Inflammatory macrophage treated with lipopolysaccharide for 4 hours (primary cell): Measurements from ENCODE around the gene AXIN1.
"Not testable (repeated sequence)": the region's sequence is repeated elsewhere in the genome, so short reads cannot be mapped to it uniquely, and the experiment has no call there.

Experiments
- DNase-seq: peaks from one replicate; pipeline ENCODE4 v3.0.0-alpha.2; 2020

AXIN1 gene

DNA sequence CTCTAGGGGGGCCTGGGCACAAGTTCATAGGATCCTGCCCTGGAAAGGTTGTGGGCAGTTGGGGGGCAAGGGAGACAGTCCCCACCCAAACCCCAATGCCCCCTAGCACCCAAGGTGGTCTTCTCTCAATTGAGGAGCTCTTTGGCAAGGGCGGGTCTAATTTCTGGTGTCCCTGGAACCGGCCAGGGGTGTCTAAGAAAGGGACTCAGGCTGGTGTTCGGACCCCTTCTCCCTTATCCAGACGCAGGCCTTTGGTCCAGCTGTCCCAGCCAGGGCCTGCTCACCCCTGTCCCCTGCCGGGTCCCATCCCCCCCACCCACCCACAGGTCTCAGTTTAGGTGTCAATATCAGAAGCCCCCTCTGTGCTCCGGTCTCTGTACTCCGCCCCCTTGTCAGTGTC, 73.0 kb downstream of the AXIN1 start:
- DNase-seq, result no peak

DNA sequence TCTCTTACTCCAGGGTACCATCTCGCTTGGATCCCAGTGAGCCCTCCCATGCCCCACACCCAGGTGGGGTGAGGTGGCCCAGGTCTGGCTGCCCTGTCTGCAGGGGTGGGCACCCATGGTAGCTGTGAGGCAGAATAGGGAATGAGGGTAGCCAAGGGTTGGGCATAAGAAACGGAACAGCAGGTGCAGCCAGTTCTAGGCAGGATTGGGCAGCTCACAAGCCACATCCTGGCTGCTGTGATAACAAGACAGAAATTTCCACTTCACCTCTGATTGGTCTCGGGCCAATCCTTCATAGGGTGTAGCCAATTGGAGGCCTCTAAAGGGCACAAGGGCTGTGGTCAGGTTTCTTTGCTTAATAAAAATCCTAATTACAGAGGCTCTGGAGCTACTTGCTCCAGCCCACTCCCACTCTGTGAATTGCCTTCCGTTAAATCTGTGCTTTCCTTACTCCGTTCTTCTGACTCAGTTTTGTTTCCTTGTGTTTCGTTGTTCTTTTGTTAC, 73.6 kb downstream of the AXIN1 start:
- no peak for DNase-seq

DNA sequence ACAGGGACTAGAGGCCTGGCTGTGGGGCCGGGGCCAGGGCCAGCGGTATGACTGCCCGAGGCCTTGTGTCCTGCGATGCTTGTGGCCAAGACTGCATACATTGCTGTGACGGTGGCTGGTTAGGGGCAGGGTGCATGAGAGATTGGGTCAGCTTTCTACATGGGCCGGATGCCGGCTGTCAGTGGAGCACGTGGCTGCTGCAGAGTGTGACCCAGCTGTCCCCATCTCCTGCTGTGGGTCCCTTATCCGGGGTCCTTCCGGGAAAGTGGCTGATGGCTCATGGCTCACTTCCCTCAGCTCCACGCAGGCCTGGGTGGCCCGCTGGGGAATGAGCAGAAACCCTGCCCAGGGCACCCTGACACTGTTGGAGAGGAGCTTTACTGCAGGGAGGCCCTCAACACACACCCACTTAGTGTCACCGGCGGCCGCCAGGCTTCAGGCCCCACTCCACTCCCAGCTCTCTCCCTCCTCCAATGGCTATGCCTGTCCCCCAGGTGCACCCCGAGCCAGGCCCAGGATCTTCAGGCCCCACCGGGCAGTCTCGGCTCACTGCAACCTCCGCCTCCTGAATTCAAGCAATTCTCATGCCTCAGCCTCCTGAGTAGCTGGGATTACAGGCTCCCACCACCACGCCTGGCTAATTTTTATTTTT, 76.0 kb downstream of the AXIN1 start:
- no peak for DNase-seq

DNA sequence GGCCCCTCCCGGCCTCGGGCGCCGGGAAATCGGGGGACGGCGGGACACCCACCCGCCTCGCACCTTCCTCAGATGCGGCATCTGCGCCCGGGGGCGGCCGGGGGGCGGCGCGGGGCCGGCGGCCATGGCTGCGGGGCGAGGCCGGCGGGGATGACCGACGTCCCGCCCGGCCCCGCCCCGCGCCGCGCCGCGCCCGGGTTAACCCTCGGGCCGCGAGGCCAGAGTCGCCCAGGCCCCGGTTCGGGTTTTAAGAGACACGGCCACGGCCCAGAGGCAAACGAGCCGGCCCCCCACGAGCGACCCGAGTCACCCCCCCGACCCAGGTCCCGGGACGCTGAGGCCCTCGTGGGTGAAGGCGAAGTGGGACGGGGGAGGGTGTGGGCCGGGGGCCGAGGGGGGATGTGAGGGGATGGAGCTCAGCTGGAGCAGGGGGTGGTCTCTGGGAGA, 76.7 kb downstream of the AXIN1 start, which contains the start of gene RGS11:
TSS of gene RGS11 (minus strand) at position 159 of the 447 bp plus-strand sequence. CDS start at position 126, 33 bp downstream.
- no peak for DNase-seq

DNA sequence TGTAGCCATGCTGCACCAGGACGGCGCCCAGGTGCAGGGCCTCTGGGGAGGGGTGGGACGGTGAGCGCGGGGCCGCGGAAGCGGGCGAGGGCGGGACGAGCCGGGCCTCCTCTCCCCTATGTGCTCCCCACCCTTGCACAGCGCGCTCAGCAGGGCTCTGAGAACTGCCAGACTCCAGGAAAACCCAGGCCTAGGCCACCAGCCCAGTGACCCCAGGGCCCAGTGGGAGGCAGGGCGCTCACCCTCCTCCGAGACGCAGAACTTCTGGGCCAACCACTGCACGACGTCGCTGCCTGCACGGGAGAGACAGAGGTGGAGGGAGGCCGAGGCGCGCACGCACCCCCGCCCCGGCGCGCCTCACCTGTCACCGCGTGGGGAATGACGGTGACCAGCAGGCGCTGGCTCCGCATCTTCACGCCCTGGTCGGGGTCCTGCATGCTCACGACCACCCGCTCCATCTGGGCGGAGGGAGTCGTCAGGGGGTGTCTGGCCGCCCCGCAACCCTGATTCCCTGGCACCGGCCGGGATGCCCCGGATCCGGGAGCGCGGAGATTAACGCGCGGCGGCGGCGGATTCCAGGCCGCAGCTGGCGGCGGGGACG, 77.4 kb downstream of the AXIN1 start:
- DNase-seq, result no peak

DNA sequence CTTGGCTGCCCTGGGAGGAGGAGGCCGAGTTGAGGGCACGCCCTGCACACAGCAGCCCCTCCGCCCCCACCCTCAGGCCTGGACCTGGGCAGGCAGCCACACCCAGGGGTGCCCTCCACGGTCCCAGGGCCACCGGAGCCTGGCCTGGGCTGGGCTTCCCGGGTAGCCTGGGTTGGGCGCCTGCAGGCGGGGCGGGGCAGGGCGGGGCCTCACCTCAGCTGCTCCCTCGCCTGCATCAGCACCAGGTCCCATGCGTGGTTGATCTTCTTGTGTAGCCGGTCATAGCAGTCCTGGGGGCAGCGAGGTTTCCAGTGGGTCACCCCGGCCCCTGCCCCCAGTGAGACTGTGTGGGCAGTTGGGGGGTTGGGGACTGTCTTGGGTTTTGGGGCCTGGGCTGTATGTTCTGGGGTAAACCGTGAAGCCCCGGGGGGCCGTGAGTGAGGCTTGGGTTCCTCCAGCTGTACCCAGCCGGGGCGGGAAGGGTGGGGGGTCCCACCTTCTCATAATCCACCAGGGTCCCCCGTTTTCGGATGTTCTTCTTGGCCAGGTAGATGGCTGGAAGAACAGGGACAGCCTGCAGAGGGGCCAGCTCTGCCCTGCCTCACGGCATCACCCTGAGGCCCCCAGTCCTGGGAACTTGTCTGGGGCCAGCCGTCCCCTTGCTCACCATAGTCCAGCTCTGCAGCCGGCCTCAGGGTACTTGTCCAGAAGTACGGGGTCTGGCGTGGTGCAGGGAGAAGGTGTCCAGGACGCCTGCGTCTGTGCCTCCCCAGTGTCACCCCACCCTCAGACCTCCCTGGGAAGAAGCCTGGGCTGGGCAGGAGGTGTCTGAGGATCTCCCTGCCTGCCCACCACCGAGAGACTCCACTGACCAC, 78.7 kb downstream of the AXIN1 start:
- no peak for DNase-seq

DNA sequence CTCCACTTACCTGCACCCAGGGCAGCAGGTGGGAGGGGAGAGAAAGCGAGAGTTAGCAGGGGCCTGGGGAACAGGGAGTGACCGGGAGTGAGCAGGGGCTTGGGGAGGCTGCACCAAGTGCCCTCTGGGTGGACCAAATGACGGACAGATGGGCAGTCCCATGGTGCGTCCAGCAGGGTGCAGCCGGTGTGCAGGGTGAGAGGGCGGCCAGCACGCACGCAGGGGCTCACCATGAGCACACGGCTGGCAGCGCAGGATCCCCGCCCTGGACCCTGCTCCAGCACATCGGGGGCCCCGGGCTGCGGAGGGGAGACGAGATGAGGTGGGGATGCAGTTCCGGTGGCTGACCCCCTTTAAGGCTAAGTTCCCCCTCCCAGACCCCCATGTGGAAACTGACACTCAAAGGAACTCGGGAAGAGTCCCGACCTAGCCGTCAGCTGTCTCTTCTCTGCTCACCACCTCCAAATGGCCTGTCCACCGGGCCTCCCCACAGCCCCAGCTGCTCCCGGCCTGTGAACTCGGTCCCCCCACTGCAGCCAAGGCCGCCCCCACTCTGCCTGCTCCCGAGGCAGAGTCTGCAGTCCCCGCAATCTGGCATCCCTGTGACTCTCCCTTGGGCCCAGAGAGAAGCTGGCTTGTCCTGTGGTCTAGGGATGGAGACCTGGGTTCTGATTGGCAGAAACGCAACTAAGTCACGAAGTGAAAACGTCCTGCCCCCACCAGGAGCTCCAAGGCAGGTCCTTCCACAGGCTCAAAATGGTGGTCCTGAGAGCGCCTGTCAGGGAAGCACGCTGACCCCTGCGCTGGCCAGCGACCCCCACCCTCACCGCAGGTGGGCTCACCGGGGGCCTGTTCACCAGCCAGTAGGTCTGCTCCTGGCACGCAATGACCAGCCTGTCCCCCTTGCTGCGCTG, 79.6 kb downstream of the AXIN1 start:
- no peak for DNase-seq

DNA sequence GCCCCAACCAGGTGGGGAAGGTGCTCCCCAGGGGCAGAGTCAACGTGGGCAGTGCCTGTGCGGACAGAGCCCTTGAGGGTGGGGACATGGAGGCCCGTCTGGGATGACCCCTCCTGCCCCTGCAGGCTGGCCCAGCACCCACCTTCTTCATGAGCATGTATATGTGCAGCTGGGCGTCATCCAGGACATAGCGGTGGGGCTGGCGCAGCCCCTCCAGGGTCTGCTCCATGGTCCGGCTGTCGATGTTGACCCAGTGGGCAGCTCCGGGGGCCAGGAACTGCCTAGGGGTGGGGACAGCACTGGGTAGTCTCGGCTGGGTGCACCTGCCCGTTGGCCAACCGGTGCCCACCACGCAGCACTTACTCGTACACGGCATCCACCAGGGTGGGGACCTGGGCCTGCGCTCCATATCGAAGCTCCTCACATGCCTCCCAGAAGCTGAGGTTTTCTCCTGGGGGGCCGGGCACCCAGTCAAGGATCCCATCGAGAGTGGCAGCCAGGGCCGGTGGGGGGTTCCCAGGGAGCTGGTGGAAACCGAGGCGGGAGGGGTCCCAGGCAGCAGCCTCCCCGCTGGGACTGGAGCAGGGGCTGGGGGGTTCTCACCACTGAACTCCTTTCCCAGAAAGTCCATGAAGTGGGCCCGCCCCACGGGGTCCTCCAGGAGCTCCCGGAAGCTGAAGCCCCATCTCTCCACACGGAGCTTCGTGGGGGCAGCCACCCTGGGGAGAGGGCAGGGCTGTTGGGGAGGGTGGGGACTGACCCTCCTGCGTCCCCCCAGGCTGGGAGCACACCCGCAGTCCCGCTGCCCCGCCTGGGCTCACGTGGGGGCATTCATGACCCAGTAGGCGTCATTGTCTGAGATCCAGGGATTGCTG, 81.9 kb downstream of the AXIN1 start:
- DNase-seq, result no peak

DNA sequence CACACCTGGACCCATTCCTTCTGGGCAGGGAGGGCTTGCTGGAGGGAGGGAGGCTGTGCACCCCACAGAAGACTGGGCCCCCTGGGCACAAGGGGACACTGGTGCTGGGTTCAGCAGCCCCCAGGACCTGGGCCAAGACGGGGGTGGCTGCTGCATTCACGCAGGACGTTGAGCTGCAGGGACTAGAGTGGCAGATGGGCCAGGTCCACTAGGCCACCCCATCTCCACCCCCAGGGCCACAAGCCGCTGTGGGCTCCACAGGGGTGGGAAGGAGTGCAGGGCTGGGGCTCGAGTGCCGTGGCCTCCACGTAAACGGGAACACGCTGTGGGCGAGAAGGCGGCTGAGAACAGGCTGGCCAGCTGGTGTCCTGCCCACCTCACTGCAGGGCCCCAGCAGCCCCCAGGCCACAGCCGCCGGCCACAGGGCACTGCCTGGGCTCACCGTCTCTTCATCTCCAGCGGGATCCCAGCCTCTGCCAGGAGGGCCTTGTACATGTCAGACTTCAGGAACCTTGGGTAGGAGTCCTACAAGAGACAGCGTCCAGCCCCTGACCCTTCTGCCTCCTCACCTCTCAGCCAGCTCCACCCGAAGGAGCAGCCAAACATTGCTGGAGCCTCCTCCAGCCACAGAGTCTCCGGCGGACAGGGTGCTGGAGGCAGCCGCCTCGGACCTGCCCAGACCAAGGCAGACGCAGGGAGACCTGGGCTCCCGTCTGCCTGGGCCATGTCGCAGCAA, 83.3 kb downstream of the AXIN1 start:
- DNase-seq, result no peak

DNA sequence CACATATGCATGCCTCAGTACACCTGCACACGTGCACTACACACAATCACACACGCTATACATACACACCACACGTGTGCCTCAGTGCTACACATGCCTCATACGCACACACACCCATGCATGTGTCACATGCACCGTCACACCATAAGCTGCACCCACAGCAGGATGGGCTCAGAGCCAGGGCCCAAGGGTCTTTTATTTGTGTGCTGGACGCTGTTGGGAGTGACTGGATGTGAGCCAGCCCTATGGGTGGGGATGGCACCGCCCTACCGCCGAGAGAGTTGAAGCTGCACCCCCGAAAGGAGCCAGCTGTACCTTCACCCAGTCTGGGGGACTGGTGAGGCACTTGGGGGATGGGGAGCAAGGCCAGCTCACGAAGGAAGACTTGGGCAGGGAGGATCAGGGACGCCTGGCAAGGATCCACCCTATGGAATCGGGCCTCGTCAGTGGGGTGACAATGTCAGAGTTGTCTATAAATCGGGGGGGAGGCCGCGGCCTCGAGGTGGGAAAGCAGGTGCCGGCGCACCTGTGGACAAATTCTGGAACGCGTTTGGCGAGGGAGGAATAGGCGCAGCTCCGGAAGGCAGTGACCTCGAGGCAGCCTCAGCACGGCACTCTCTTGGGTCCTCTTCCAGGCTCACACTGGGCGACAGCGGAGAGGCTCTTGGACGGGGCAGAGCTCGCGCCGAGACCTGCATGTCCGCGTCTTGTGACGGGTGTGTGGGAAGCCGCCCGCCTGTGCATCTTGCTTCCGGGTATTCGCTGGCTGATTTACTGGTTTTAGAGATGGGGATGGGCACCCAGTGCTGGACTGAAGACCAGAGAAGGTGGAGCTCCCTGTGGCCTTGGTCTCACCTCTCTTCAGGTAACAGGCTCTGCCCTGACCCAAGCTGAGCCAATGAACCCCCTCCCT, 84.1 kb downstream of the AXIN1 start:
- no peak for DNase-seq

DNA sequence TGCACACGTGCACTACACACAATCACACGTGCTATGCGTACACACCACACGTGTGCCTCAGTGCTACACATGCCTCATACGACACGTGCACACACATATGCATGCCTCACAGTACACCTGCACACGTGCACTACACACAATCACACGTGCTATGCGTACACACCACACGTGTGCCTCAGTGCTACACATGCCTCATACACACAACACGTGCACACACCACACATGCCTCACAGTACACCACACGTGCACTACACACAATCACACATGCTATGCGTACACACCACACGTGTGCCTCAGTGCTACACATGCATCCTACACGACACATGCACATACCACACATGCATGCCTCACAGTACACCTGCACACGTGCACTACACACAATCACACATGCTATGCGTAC, 85.0 kb downstream of the AXIN1 start:
- DNase-seq, result not testable (repeated sequence)

DNA sequence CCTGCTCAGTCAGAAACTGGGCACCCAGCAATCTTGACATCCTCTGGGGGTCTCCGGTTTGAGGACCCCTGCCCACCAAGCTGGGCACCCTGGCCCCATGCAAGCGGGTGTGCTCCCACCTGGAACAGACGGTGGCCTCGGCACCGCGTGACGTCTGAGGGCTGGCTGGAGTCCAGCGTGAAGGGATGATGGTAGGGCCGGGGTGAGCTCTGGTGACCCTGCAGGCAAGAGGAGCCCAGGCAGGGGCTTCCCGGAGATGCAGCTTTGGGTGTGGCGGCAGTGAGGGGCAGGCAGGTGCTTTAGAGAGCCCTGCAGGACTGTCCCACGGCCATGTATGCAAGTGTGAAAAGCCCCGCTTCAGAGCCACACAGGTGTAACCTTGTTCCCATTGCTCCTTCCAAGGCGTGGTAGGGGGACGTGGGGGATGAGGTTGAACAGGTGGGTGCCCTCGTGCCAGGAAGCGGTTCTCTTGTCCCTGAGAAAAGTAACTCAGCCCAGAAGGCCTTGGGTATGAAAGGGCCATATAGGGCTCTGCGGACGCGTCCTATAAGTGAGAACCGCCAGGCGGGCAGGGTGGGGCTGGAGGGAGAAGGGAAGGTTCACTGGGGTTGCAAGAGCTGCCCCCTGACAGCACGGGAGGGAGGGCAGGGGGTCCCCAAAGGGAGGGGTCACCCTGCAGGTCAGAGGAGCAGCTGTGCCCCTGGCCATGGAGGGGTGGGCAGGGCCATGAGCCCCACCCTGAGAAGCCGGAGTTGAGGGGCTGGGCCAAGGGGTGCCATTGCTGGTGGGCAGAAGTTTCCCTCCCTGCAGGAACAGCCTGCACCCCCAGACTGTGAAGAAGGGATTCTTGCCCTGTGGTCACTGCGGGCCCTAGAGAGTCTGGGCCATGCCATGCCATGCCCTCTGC, 86.0 kb downstream of the AXIN1 start:
- DNase-seq, result no peak

DNA sequence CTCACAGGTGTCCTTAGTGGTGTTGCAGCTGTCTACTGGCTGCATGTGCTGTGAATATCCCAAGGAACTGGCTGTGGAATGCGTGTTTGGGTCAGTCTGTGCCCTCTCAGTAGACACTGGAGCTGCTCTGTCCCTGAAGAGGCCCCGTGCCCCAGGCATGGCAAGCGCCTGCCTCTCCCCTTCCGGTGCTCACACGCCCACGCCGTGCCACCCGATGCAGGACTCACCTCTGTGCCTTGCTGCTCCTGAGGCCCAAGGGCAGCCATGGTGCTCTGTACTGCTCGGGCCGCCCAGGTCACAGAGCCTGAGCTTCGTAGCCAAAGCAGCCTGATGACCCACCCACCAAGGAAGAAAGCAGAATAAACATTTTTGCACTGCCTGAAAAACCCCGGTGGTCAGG, 86.8 kb downstream of the AXIN1 start:
- no peak for DNase-seq

DNA sequence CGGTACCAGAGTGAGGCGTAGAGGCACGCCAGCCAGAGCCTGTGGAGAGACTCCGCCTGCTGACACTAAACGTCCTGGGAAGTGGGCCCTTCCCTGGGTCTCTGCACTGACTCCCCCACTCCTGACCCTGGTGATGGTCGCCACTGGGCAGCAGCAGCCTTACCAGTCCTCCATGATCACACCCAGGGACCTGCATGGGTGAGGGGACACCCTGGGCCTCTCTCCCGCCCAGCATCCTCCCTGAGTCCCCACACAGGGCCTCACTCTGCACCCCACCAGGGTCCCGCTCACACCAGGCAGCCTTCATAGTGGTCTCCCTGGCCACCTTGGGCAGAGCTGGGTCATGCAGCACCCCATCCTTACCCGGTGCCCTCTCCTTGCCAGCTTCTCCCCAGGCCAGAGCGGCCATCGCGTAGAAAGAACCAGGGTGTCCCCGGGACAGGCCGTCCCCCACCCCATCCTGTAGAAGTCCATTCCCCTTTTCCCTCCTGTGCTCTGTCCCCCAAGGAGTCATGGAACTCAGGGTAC, 87.5 kb downstream of the AXIN1 start:
- no peak for DNase-seq

DNA sequence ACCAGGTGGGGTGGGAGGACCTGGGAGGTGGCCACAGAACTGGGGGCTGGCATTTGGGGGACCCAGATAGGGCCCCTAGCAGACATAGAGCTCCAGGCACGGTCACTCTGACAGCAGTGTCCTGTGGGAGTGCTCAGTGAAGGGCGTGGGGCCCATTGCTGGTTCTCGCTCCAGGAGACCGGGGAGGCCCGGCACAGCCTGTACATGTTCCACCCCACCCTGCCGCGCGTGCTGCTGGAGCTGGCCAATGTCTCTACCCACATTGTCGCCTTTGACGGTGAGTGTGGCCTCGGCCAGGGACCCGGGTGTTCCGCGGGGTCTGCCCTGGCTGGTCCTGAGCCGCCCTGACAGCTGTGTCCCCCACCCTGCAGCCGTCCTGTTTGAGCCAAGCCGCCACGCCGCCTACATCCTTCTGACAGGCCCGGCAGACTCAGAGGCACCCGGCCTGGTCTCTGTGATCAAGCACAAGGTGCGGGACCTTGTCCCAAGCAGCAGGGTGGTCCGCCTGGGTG, 88.0 kb downstream of the AXIN1 start:
- DNase-seq, result no peak

DNA sequence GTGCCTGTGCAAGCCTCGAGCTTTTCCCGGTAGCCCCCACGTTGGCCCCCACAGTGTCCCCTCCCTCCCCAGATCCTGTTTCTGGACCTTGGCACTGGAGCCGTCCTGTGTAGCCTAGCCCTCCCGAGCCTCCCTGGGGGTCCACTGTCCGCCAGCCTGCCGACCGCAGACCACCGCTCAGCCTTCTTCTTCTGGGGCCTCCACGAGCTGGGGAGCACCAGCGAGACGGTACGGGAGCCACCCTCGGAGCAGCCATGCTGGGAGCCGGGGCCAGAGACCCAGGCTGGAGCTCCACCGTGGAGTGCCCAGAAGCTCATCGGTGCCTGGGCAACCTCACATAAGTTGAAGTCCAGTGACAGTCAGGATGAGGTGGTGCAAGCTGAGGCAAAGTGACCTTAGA, 88.6 kb downstream of the AXIN1 start:
- no peak for DNase-seq

DNA sequence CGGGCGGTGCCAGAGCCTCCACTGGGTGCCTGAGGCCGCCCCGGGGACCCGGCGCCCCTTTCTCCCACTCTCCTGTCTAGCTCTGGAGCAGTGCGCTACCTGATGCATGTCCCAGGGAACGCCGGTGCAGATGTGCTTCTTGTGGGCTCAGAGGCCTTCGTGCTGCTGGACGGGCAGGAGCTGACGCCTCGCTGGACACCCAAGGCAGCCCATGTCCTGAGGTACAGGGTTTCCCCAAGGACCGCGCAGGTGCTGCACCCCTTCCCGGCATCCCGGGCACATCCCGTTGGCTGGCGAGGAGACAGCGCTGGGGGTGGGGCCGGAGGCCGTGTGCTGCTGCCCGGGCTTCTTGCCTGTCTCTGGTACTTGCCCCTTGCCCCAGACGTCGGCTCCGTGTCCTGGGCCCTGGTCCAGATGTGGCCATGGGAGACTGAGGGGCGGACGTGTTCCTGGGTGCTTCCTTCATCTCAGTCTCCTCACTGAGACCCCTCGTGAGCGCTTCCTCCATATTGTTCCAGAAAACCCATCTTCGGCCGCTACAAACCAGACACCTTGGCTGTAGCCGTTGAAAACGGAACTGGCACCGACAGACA, 89.2 kb downstream of the AXIN1 start:
- no peak for DNase-seq
